Subcutaneous abdominal adipose tissue (tissue), 5 donors: Measurements from ENCODE around the gene IFT88.

Experiments used
- H3K27ac ChIP-seq: one replicate; pipeline ENCODE4 v1.7.0; 2013; ENCODE audit warnings: low read depth, mild to moderate bottlenecking, inconsistent platforms, low read length, moderate library complexity
- H3K27me3 ChIP-seq, 5 donors: one replicate each; pipeline ENCODE4 v1.7.0; 2013; ENCODE audit warnings: low read length in 5 of 5, inconsistent platforms in 1 of 5; ENCODE audit not compliant: control insufficient read depth in 5 of 5, insufficient read depth in 4 of 5
- H3K36me3 ChIP-seq, 5 donors: one replicate each; pipeline ENCODE4 v1.7.0; 2013; ENCODE audit warnings: low read length in 5 of 5; ENCODE audit not compliant: control insufficient read depth in 5 of 5, insufficient read depth in 5 of 5
- H3K4me1 ChIP-seq, 5 donors: one replicate each; pipeline ENCODE4 v1.7.0; 2013; ENCODE audit warnings: low read length in 5 of 5, mild to moderate bottlenecking in 3 of 5, moderate library complexity in 1 of 5; ENCODE audit not compliant: control insufficient read depth in 5 of 5, insufficient read depth in 5 of 5
- H3K4me3 ChIP-seq, 5 donors: one replicate each; pipeline ENCODE4 v1.7.0; 2013; ENCODE audit warnings: low read length in 5 of 5, low read depth in 1 of 5
- H3K9ac ChIP-seq, 5 donors: one replicate each; pipeline ENCODE4 v1.7.0; 2013; ENCODE audit warnings: low read length in 5 of 5, mild to moderate bottlenecking in 4 of 5, moderate library complexity in 3 of 5
- H3K9me3 ChIP-seq, 5 donors: one replicate each; pipeline ENCODE4 v1.7.0; 2013; ENCODE audit warnings: low read length in 5 of 5; ENCODE audit not compliant: control insufficient read depth in 5 of 5
- donor health status: healthy.
- donor health status: healthy.
- donor health status: healthy.
- donor health status: healthy.
- donor health status: healthy.

IFT88 gene

DNA sequence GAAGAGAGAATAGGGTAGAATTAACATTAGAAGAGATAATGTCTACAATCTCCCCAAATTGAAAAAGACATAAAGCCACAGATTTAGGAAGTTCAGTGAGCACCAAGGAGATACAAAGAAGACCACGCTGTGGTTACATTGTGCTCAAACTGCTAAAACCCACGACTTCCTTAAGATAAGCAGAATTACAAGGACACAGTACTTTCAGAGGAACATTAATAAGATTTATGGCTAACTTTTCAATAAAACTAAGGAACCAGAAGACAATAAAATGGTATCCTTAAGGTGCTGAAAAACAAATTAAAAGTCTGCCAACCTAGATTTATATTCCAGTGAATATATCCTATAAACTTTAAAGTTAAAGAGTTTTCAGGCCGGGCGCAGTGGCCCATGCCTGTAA lies 129.1 kb downstream of the IFT88 start:
- H3K27me3 ChIP-seq = no peaks in the 10 kb centered on the region
- no peak overlapping the region for H3K4me3 ChIP-seq
- no peak overlapping the region for H3K27ac ChIP-seq
- no peaks in the 10 kb centered on the region for H3K4me1 ChIP-seq
- no peak overlapping the region for H3K9ac ChIP-seq
- peaks cover 0 to 9% (median 2%) of the 10 kb centered on the region in 5 donors for H3K36me3 ChIP-seq
- no peaks in the 10 kb centered on the region for H3K9me3 ChIP-seq

DNA sequence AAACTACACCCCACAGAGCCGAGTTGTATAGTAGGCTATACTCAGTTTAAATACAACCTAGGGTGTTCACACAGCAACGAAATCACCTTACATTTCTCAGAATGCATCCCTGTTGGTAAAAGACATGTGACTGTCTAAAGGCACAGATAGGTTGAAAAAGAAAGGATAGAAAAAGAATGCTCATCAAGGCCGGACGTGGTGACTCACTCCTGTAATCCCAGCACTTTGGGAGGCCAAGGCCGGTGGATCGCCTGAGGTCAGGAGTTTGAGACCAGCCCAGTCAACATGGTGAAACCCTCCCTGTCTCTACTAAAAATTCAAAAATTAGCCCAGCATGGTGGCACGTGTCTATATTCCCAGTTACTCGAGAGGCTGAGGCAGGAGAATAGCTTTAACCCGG lies 132.8 kb downstream of the IFT88 start:
- no peak overlapping the region for H3K4me3 ChIP-seq
- H3K27ac ChIP-seq = no peak overlapping the region
- H3K9me3 ChIP-seq = no peaks in the 10 kb centered on the region
- H3K4me1 ChIP-seq = peaks cover 0 to 19% (median 16%) of the 10 kb centered on the region in 5 donors
- H3K27me3 ChIP-seq = peaks cover 0 to 9% (median 3%) of the 10 kb centered on the region in 5 donors
- no peak overlapping the region for H3K9ac ChIP-seq
- no peaks in the 10 kb centered on the region for H3K36me3 ChIP-seq

DNA sequence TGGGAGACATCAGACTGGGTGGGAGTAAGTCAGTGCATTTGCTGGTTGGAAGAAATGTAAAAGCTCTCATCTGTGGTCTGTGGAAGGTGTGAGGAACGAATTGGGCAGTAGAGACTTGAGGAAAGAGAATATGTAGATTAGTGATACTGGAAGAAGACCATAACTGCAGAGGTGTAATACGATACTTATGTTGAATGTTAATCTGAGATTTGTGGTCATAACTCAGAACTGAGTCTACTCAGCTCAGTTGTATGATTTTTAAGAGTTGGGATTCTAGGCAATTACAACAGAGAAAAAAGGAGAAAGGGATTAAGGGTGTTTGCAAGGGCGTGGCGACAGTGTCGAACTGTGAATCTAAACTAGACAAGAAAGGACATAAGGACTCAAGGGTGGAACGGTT lies 133.3 kb downstream of the IFT88 start:
- Histone ChIP-seq H3K4me1 (peaks cover 0 to 19% (median 16%) of the 10 kb centered on the region in 5 donors), H3K9me3 (no peaks in the 10 kb centered on the region), H3K4me3 (no peak overlapping the region), H3K9ac (no peak overlapping the region), H3K36me3 (no peaks in the 10 kb centered on the region), H3K27me3 (peaks cover 0 to 9% (median 3%) of the 10 kb centered on the region in 5 donors), H3K27ac (no peak overlapping the region)

DNA sequence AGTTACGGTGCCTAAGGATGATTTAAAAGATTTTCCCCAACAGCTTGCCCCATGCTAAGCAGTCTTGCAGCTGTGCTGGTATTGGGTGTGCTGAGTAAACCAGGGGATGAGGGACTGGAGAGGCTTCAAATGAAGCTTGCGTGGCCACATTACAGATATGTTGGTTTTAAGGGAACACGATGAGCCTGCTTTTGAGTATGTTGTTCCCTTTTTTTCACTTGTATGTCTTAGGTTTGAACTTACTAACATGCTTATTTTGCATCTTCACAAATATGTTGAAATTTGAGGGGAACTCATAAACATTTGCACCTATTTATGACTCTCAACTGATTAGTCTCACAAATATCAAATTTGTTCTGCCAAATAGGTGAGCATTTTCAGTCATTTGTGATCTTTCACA lies 134.5 kb downstream of the IFT88 start:
- Histone ChIP-seq H3K27me3 (peaks cover 0 to 9% (median 3%) of the 10 kb centered on the region in 5 donors), H3K4me3 (no peak overlapping the region), H3K27ac (no peak overlapping the region), H3K4me1 (peaks cover 0 to 19% (median 16%) of the 10 kb centered on the region in 5 donors), H3K36me3 (no peaks in the 10 kb centered on the region), H3K9ac (no peak overlapping the region), H3K9me3 (no peaks in the 10 kb centered on the region)

DNA sequence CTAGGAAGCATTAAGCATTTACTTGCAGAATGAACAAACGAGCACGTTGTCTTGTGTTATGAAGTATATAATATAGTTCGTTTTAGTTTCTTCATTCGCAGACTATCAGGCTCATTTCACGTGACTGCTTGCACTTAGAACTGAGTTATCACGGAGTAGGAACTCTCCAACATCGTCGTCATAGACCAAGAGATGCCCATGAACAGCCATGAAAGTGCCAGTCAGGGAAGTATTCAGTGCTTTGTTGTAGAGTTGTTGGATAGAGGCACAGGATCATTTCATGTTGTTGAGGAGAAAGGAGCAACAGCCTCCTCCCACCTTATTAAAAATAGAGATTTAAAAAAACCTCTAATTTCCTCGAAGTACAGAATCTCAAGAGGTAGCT lies 135.6 kb downstream of the IFT88 start:
- peaks cover 0 to 9% (median 3%) of the 10 kb centered on the region in 5 donors for H3K27me3 ChIP-seq
- peaks cover 0 to 19% (median 16%) of the 10 kb centered on the region in 5 donors for H3K4me1 ChIP-seq
- H3K9me3 ChIP-seq = no peaks in the 10 kb centered on the region
- H3K9ac ChIP-seq = peak overlapping the region in 4 of 5 donors; percentile 8 to 80 (median 60)
- peak overlapping the region; percentile 37 to 85 (median 75) for H3K4me3 ChIP-seq
- H3K36me3 ChIP-seq = no peaks in the 10 kb centered on the region
- no peak overlapping the region for H3K27ac ChIP-seq

DNA sequence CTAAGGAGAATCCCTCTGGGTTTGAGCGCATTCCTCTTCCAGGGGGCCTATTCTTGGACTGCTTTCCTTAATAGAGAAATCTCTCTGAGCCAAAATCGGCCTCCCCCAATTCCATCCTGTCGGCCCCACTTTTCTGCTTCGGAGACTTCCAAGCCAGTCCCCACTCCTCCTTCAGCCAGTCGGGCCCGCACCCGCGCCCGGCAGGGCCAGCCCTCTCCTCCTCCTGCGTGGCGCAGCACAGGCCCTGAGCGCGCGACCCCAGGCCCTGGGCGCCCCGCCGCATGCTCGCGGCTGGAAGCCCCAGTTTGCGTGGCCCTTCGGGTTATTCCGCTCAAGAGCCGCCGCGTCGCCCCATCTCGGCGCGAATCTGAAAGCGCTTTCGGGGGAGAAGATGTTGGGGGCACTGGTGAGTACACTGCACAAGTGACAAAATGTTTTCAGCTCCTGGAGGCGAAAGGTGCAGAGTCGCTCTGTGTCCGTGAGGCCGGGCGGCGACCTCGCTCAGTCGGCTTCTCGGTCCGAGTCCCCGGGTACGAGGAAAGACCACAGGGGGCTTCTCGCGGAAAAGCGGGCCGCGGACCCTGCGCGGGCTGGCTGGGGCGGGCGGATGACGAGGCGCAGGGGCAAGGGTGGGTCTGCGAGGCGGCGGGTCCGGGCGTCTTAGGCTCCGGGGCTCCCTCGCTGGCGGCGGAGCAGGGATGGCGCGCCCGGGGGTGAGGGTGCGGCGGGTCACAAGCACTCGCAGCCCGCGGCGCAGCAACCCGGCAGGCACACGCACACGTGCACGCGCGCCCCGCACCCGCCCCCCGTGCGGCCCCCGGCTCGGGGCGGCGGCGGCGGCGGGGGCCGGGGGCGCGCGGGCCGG lies 136.2 kb downstream of the IFT88 start, which contains the start of gene IL17D:
Gene IL17D (plus strand): TSS at position 785 of the 865 bp plus-strand sequence. CDS start 303 bp downstream, outside the sequence.
- H3K27me3 ChIP-seq = peaks cover 0 to 9% (median 3%) of the 10 kb centered on the region in 5 donors
- no peaks in the 10 kb centered on the region for H3K36me3 ChIP-seq
- H3K27ac ChIP-seq = no peak within 1 kb of the TSS
- H3K4me1 ChIP-seq = peaks cover 0 to 21% (median 16%) of the 10 kb centered on the region in 5 donors
- peak within 1 kb of the TSS; percentile 37 to 85 (median 75) for H3K4me3 ChIP-seq
- peak within 1 kb of the TSS in 4 of 5 donors; percentile 53 to 80 (median 67) for H3K9ac ChIP-seq
- H3K9me3 ChIP-seq = no peaks in the 10 kb centered on the region

DNA sequence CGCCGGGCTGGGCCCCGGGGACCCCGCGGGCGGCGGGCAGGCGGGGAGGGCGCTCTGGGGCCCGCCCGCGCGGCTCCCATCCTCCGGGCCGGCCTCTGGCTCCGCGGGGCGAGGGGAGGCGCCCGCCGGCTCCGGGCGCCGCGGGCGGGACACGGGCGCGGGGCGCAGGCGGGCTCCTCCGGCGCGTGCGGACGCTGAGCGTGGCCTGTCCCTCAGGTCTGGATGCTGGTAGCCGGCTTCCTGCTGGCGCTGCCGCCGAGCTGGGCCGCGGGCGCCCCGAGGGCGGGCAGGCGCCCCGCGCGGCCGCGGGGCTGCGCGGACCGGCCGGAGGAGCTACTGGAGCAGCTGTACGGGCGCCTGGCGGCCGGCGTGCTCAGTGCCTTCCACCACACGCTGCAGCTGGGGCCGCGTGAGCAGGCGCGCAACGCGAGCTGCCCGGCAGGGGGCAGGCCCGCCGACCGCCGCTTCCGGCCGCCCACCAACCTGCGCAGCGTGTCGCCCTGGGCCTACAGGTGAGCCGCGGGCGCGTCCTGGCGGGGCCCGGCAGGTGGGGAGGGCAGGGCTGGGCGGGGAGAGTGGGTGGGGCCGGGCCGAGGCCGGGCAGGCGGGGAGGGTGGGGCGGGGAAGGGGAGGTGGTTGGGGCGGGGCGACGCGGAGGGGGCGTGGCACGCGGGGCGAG lies 137.0 kb downstream of the IFT88 start:
- peaks cover 0 to 22% (median 16%) of the 10 kb centered on the region in 5 donors for H3K4me1 ChIP-seq
- no peak overlapping the region for H3K9ac ChIP-seq
- H3K27ac ChIP-seq = no peak overlapping the region
- peaks cover 0 to 9% (median 3%) of the 10 kb centered on the region in 5 donors for H3K27me3 ChIP-seq
- H3K36me3 ChIP-seq = no peaks in the 10 kb centered on the region
- no peaks in the 10 kb centered on the region for H3K9me3 ChIP-seq
- peak overlapping the region in 4 of 5 donors; percentile 55 to 75 (median 56) for H3K4me3 ChIP-seq

DNA sequence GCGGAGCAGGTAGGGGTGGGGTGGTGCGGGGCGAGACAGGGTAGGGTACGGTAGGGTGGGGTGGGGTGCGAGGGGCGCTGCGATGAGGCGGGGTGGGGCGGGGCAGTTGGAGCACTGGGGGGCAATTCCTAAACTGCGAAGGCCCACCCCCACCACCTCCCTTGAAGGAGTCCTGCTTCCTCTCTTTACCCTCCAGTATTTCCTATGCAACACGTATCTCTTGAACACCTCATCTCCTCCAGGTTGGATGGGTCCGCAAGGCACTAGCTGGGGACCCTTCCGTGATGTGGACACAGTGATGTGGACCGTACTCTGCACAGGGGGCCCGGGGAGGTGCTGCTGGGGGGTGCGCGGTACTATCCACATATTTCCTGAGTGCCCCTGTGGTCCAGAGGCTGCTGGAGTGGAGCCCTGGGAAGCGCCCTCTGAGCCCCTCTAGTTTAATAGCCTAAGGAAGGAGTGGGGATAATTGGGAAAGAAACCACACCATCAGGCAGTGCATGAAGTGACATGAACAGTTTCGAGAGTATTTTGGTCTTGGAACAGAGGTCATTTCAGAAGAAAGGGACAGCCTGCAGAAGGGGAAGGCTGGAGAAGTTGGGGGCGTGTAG lies 137.6 kb downstream of the IFT88 start:
- Histone ChIP-seq H3K36me3 (no peaks in the 10 kb centered on the region), H3K27me3 (peaks cover 0 to 9% (median 3%) of the 10 kb centered on the region in 5 donors), H3K9ac (no peak overlapping the region), H3K4me3 (peak overlapping the region in 1 of 5 donors; percentile 20), H3K9me3 (no peaks in the 10 kb centered on the region), H3K4me1 (peaks cover 0 to 27% (median 20%) of the 10 kb centered on the region in 5 donors), H3K27ac (no peak overlapping the region)

DNA sequence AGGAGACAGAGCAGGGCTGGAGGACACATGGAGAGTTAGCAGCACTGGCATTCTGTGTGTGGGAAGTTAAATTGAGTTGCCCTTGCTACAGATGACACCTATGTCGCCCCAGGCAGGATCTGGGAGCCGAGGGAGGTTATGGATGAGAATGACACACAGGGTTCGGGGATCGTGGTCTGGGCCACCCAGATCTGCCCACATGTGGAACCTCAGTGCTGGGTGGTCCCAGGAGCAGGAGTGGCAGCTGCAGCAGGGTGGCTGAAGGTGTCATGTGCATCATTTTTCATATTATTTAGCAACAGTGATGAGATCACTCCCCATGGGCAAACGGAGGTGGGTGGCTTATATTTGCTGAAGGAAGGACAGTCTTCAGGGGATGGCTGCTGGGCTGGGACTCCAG lies 139.7 kb downstream of the IFT88 start:
- Histone ChIP-seq H3K27ac (no peak overlapping the region), H3K36me3 (no peaks in the 10 kb centered on the region), H3K27me3 (peaks cover 0 to 6% (median 0%) of the 10 kb centered on the region in 5 donors), H3K4me3 (no peak overlapping the region), H3K9me3 (no peaks in the 10 kb centered on the region), H3K9ac (no peak overlapping the region), H3K4me1 (peaks cover 0 to 27% (median 20%) of the 10 kb centered on the region in 5 donors)
